Keratinocyte (primary cell): ENCODE measurements around the gene AKAP8L.

Experiments used
- CTCF ChIP-seq, 3 experiments: IDR thresholded peaks in 1 of 3; conservative IDR thresholded peaks in 1 of 3; optimal IDR thresholded peaks in 1 of 3; 2 replicates in 2 of 3; 3 replicates in 1 of 3; pipeline versions ENCODE3 to v1.5.1; 2011; ENCODE audit warnings: low read length in 3 of 3, mild to moderate bottlenecking in 3 of 3, moderate library complexity in 2 of 3, control low read depth in 1 of 3, inconsistent platforms in 1 of 3; ENCODE audit not compliant: insufficient read depth in 2 of 3; ENCODE audit errors: extremely low read depth in 1 of 3
- EZH2 ChIP-seq: IDR thresholded peaks from one replicate; pipeline ENCODE4 v1.6.1; 2012; ENCODE audit warnings: inconsistent platforms, mild to moderate bottlenecking, low read length, moderate library complexity

GRCh38 chr19:15368051-15368632, 50.6 kb downstream of the AKAP8L start:
- TF ChIP-seq CTCF (optimal IDR thresholded peaks at IDR 0.05 in 1 of 3, IDR thresholded peaks at IDR 0.05 in 1 of 3, conservative IDR thresholded peaks at IDR 0.05 in 1 of 3; ENCODE audit: extremely low read depth in 1 of 3, insufficient read depth in 2 of 3, low read length in 3 of 3) (no peak), EZH2 (no peak)
